Measurements from ENCODE around the gene CPNE1. TPM values are rescaled to one million over a fixed set of nuclear protein-coding genes. Genes with fewer than 3 reads are reported as not detected.
A peak's percentile ranks its signal among the peaks of the same experiment; 100 is the strongest.

CPNE1 gene
- total RNA-seq, 1 experiment from 2014 or later, result 222 TPM

DNA sequence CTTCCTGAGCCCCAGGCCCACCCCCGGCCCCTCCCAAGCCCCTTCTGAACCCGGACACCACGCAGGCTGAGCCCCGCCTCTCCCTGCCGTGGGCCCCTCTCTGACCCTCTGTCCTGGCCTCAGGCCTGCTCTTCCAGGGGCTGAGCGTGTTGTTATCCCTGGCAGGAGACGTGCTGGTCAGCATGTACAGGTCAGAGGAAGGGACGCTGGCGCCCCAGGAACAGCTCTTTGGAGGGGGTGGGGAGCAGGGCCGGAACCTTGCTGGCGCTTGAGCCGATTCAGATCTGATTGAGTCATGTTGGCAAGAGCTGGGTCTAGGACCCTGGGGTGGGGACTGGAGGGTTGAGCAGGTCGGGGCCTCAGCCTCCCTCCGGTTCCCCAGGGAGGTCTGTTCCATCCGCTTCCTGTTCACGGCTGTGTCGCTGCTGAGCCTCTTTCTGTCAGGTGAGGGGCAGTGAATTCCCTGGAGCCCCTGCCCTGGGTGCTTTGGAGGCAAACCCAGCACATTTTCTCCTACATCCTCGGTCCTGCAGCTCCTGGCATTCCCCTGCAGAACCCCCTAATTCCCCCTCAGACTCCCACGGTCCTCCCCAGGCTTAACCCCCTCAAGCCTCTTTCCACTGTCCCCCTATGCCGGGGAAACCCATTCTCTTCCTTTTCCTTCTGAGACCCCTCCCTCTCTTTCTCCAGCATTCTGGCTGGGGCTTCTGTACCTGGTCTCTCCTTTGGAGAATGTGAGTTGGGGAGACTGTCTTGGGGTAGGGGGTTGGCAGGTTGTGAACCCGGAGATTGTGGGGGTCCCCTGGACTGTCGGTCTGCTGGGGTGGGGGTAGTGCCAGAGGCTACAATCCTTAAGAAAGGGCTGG is 47.1 kb downstream of the CPNE1 start:
- H3K27ac ChIP-seq (ENCODE audit: low read length), result peak overlapping the region; percentile 83
- ATAC-seq (peak; percentile 19), DNase-seq (peak; percentile 83)
- no peaks in the 10 kb centered on the region for H3K9me2 ChIP-seq (replicated peaks; ENCODE audit: low read length)
- POLR2A ChIA-PET (ENCODE audit: unreplicated experiment), result interaction anchor here (0.6 kb wide), 1 partner anchor 111 kb away, joined by 4 read pairs; no protein-coding TSS in a partner anchor
- peaks cover 15% of the 10 kb centered on the region for H3K79me2 ChIP-seq (ENCODE audit: low read length)
- H4K20me1 ChIP-seq (ENCODE audit: low read length), result no peaks in the 10 kb centered on the region
- H3K36me3 ChIP-seq (ENCODE audit: low read depth, low read length), result 0 out of 2 replicates have a peak, but pooled peaks cover 6% of the 10 kb centered on the region
- peaks cover 32% of the 10 kb centered on the region; the same call in 1 of the 2 replicates for H3K4me1 ChIP-seq (ENCODE audit: insufficient read depth, low read length)
- no peaks in the 10 kb centered on the region for H3F3A ChIP-seq (ENCODE audit: low read length, unreplicated experiment)
- TF ChIP-seq EZH2 (IDR thresholded peaks at IDR 0.05; ENCODE audit: low read length, unreplicated experiment), result no peak
- TF ChIP-seq, protein P1, sequence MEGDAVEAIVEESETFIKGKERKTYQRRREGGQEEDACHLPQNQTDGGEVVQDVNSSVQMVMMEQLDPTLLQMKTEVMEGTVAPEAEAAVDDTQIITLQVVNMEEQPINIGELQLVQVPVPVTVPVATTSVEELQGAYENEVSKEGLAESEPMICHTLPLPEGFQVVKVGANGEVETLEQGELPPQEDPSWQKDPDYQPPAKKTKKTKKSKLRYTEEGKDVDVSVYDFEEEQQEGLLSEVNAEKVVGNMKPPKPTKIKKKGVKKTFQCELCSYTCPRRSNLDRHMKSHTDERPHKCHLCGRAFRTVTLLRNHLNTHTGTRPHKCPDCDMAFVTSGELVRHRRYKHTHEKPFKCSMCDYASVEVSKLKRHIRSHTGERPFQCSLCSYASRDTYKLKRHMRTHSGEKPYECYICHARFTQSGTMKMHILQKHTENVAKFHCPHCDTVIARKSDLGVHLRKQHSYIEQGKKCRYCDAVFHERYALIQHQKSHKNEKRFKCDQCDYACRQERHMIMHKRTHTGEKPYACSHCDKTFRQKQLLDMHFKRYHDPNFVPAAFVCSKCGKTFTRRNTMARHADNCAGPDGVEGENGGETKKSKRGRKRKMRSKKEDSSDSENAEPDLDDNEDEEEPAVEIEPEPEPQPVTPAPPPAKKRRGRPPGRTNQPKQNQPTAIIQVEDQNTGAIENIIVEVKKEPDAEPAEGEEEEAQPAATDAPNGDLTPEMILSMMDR (conservative IDR thresholded peaks at IDR 0.05; ENCODE audit: low read depth, low read length), result peak; percentile 62
- H3K4me2 ChIP-seq (ENCODE audit: low read length), result peak overlapping the region; percentile 99
- CTCF ChIA-PET, result interaction anchor here (0.6 to 1.9 kb wide), 3 partner anchors 17 to 101 kb away, joined by 4 to 5 read pairs (median 5); no protein-coding TSS in a partner anchor
- H3K9me3 ChIP-seq (ENCODE audit: low read length), result no peaks in the 10 kb centered on the region
- H3K9ac ChIP-seq (ENCODE audit: low read length), result peak overlapping the region; percentile 73
- no TSS peak for BruUV-seq (replicated peaks)
- intact Hi-C loops (cut with micrococcal nuclease), result loop anchor here (2.0 to 5.0 kb wide), 3 partner anchors 49 to 155 kb away; no protein-coding TSS in a partner anchor
- no peaks in the 10 kb centered on the region for H3K27me3 ChIP-seq (ENCODE audit: low read length)
- H3K4me3 ChIP-seq (ENCODE audit: low read length), result peak overlapping the region; percentile 77
- H2AFZ ChIP-seq (ENCODE audit: low read length), result peak overlapping the region; percentile 75

DNA sequence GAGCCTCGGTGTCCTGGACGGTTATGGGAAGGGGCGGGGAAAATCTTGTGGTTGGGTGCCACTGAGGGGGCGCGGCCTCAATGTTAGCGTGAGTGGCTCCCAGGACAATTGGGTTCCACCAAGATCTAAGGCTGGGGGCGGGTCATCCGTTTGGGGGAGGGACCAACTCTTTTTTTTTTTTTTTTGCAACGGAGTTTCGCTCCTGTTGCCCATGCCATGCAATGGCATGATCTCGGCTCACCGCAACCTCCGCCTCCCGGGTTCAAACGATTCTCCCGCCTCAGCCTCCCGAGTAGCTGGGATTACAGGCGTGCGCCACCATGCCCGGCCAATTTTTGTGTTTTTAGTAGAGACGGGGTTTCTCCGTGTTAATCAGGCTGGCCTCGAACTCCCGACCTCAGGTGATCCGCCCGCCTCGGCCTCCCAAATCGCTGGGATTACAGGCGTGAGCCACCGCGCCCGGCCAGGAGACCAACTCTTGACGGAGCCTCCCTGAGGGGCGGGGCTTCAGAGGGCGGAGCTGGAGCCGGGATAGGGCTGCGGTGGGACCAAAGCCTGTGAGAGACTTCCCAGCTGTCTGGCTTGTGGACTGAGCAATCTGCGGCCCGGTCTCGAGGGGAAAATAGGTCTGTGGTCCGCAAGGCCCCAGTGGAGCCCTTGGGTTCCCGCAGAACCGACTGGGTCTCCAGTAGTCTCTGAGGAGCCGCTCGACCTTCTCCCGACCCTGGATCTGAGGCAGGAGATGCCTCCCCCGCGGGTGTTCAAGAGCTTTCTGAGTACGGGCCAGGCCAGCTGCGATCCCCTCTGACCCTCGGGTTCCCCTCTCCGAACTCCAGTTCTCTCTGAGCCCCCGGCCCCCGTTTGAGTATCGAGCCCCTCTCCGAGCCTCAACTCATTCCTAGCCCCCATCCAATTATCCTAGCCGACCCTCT is 48.0 kb downstream of the CPNE1 start:
- peak overlapping the region; percentile 83 for H3K27ac ChIP-seq (ENCODE audit: low read length)
- peak overlapping the region; percentile 75 for H2AFZ ChIP-seq (ENCODE audit: low read length)
- ChIA-PET CTCF (interaction anchor here (0.6 to 0.7 kb wide), 2 partner anchors 18 to 102 kb away, joined by 4 to 5 read pairs; no protein-coding TSS in a partner anchor), POLR2A (ENCODE audit: unreplicated experiment) (interaction anchor here (0.6 to 1.4 kb wide), 2 partner anchors 100 to 110 kb away, joined by 3 to 4 read pairs; no protein-coding TSS in a partner anchor)
- H3K4me1 ChIP-seq (ENCODE audit: insufficient read depth, low read length), result peaks cover 32% of the 10 kb centered on the region; the same call in 1 of the 2 replicates
- peak; percentile 51 for ATAC-seq
- intact Hi-C loops (cut with micrococcal nuclease), result loop anchor here (2.0 to 5.0 kb wide), 2 partner anchors 100 to 154 kb away; no protein-coding TSS in a partner anchor
- H3K4me2 ChIP-seq (ENCODE audit: low read length), result peak overlapping the region; percentile 99
- no peaks in the 10 kb centered on the region for H3K27me3 ChIP-seq (ENCODE audit: low read length)
- H3K9me2 ChIP-seq (replicated peaks; ENCODE audit: low read length), result no peaks in the 10 kb centered on the region
- TF ChIP-seq EZH2 (IDR thresholded peaks at IDR 0.05; ENCODE audit: low read length, unreplicated experiment) (no peak), EZH2phosphoT487 (IDR thresholded peaks at IDR 0.05; ENCODE audit: borderline replicate concordance, low read length) (no peak)
- TF ChIP-seq, protein P1 (conservative IDR thresholded peaks at IDR 0.05; ENCODE audit: low read depth, low read length), result no peak
- no peaks in the 10 kb centered on the region for H3F3A ChIP-seq (ENCODE audit: low read length, unreplicated experiment)
- H3K79me2 ChIP-seq (ENCODE audit: low read length), result peaks cover 15% of the 10 kb centered on the region
- 0 out of 2 replicates have a peak, but pooled peaks cover 6% of the 10 kb centered on the region for H3K36me3 ChIP-seq (ENCODE audit: low read depth, low read length)
- DNase-seq, result peak; percentile 91
- H3K9me3 ChIP-seq (ENCODE audit: low read length), result no peaks in the 10 kb centered on the region
- no peaks in the 10 kb centered on the region for H4K20me1 ChIP-seq (ENCODE audit: low read length)
- H3K9ac ChIP-seq (ENCODE audit: low read length), result peak overlapping the region; percentile 73
- BruUV-seq (replicated peaks), result TSS peak; percentile 77
- peak overlapping the region; percentile 77 for H3K4me3 ChIP-seq (ENCODE audit: low read length)
